Measurements from ENCODE around the gene ZNF487. TPM values are rescaled to one million over a fixed set of nuclear protein-coding genes. Genes with fewer than 3 reads are reported as not detected.
A peak's percentile ranks its signal among the peaks of the same experiment; 100 is the strongest.
"Not testable (repeated sequence)": the region's sequence is repeated elsewhere in the genome, so short reads cannot be mapped to it uniquely, and the experiment has no call there.

Gene ZNF487
- polyA plus RNA-seq (ENCODE audit: insufficient read length), result 3.0 TPM

DNA sequence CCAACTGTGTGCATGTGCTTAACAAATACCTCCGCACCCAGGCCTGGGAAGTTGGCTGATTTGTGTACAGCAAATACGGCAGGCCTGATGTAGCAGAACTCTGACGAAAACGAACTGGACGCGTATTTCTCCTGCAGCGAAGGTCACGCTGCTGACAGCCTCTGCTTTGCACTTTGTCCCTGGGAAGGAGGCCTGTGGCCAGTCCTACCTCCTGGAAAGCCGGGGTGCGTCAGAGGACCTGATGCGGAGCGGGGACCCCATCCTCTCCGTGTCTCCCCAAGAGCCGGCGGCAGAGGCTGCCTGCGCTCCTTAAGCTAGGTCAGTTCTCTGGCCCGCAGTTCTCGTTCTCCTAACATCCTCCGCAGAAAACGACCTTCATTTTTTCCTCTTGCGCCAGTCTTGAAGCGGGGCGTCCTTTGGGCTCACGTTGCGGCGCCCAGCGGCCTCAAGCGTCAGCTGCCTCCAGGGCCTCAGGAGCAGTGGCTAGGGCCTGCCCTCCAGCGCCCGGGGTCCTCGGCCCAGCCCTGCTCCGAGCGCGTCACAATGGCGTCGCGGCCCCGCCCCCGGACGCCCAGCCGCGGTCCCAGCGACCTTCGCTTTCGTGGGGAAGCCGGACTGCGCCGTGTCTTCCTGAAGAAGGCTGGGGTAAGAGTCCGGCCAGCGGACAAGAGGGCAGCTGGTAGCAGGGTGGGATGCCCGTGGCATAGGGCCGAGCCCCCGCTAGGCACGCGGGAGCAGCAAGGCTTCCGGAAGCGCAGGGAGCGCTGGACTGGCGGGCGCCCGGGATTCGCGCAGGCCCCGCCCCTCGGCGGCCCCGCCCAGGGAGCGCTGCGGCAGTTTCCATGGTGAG, at the start of gene ZNF487:
Gene ZNF487 (plus strand): TSS at position 821 of the 850 bp plus-strand sequence. CDS start 38,703 bp downstream, outside the sequence.
- DNase-seq, result peak; percentile 93

DNA sequence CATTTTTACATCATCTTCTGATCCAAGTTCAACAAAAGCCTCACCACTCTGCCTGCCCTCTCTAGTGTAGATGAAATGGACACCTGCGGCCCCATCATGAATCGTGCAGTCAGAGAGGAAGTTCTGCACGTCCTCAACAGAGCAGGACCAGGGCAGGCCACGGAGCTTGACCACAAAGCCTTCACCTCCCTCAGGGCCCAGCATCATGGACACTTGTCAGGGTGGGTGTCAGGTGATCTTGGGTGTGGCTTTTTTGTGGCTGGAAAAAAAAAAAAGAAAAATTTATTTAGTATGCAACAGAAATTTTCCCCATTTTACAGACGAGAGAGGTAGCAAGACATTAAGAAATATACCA, 49.3 kb upstream of the ZNF487 start:
- no peak for DNase-seq

DNA sequence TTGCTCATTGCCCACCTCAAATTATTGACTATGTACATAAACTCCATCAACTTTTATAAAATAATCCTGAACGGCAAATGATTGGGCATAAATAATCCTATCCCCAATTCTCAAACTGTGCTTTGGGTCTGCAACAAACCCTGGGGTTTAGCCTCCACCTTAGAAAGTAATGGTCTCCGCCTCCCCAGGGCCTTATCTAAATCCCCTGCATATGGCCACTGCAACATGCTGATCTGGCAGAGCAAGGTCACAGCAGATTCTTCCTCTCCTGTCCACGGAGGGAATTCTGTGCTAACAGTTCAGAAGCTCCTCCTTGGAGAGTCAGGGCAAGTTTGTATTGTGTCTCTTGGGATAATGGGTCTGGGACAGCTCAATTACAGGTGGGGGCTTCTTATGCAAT, 47.0 kb upstream of the ZNF487 start:
- no peak for DNase-seq

DNA sequence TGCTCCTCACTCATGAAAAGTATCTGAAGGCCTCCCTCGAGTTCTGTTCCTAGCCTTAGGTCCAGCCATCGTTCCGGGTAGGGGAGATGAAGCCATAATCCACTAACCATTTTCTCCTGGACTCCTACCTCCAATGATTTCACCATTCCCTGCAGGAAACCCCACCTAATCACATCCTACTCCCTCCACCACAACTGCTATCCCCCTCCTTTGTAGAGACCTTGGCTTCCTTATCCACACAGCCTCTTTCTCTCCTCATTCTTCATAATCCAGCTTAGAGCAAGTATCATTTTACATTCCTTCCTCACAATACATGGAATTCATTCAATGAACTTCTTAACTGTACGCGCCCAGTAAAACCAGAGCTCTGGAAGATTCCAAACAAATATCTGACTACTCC, 46.6 kb upstream of the ZNF487 start:
- DNase-seq, result no peak

DNA sequence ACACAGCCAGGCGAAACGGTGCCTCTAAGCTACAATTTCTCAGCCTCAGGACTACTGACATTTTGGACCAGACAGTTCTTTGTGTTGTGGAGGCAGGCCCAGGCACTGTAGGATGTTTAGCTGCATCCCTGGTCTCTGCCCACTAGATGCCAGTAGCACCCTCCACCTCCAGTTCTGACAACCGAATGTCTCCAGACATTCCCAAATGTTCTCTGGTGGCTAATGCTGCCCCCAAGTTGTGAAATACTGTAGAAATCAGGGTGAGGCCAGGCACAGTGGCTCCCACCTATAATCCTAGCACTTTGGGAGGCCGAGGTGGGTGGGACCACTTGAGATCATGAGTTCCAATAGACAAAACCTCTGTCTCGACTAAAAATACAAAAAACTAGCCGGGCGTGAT, 46.2 kb upstream of the ZNF487 start:
- no peak for DNase-seq

DNA sequence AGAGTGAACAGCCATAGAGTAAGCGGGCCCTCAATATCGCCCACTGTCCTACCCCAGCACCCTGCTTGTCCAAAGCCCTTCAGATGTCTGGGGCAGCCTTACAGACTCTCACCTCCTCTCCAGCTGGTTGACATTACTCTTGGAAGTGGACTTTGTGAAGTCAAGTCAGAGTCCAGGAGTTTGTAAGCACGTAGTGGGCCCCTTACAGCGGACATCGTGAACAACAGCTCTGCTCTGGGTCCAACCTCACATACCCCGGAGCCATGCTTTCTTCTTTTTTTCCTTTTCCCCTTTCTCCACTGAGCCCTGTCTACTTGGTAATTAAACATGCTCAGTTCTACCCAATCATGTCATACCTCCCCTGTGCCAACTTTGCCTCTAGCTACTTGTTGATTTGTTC, 45.4 kb upstream of the ZNF487 start:
- no peak for DNase-seq

DNA sequence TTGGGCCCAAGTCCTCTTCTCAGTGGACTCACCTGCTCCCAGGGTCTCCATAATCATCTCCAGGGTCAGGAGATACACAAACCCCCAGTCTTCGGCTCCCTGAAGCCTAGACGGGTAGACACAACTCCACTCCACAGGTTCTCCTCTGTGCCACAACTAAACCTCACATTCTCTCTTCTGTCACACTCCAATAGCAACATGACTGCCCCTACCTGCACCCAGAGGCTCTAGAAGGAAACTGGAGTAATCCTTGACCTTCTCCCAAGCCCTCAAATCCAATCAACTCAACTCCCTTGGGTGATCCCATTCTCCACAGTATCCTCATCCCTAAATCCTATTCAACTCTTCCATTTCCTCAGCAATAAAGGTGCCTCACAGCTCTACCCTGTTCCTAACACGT, 44.2 kb upstream of the ZNF487 start:
- no peak for DNase-seq

DNA sequence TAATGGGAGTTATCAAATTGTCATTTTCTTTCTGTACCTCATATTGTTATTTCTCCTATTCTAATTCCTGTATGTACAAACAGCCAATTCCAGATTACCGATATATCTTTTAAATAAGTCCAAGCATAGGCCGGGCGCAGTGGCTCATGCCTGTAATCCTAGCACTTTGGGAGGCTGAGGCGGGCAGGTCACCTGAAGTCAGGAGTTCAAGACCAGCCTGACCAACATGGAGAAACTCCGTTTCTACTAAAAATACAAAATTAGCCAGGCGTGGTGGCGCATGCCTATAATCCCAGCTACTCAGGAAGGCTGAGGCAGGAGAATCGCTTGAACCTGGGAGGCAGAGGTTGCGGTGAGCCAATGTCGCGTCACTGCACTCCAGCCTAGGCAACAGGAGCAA, 43.7 kb upstream of the ZNF487 start:
- DNase-seq, result not testable (repeated sequence)

DNA sequence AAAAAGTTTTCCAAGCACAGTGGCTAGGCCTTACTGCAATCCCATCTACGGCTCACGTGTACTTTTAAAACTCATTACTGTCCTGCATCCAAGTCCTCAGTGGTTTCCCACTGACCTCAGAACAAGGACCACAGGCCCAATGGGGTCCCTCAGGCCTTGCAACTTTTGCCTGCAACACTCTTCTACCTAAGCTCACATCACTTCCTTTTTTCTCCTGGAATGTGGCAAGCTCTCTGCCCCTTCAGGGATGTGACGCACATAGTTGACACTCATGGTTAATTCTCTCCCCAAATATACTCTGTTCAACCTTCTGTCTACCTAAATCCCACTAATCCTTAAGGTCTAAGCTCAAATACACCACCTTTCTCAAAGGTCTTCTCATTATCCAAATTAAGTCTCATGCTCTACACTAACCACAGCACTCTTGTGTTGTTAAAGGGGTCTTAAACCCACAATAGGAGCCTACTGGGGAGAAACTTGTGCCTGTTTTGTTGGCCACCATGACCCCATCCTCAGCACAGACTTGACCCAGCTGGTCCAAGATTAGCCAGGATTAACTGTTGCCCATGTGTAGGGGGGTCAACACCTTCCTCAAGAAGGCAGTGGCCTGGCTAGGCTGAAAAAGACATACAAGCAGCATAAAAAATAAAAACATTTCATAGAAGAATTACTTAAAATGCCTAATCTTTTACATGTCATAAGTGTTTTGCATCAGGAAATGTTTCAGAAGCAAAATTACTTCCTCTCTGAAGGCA, 43.1 kb upstream of the ZNF487 start:
- DNase-seq, result no peak

DNA sequence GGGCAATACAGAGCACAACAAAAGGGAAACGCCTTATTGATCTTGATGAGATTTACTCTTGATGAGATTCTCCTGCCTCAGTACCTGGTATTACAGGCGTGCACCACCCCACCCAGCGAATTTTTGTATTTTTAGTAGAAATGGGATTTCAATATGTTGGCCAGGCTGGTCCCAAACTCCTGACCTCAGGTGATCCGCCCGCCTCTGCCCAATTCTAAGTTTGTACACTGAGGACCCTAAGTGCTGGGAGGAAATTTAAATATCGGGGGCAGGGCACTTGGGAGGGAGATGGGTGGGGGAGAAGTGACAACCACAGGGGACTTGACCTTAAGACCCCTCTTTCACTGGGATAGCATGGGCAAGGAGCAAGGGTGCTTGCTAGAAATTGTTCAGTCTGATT, 42.0 kb upstream of the ZNF487 start:
- no peak for DNase-seq

DNA sequence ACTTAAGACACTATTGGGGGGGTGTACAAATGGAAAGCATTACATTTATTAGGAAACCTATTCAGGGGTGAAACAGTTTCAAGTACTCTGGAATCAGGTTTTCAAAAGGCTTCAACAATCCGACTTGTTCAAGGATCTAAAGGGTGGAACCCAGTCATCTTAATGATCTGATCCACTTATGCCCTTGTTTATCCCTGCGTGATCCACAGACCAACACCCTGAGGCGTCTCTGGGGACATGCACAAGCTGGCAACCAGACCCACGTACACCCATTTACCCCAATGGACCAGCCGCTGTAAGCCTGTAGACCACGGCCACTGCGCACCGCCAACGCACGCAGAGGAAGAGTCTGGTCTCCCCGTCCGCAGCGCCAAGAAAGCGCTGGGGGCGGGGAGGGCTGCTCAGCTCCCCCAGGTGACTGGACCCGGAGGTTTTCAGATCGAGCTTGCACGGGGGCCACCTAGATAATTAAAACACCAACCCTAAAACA, 41.3 kb upstream of the ZNF487 start:
- DNase-seq, result no peak

DNA sequence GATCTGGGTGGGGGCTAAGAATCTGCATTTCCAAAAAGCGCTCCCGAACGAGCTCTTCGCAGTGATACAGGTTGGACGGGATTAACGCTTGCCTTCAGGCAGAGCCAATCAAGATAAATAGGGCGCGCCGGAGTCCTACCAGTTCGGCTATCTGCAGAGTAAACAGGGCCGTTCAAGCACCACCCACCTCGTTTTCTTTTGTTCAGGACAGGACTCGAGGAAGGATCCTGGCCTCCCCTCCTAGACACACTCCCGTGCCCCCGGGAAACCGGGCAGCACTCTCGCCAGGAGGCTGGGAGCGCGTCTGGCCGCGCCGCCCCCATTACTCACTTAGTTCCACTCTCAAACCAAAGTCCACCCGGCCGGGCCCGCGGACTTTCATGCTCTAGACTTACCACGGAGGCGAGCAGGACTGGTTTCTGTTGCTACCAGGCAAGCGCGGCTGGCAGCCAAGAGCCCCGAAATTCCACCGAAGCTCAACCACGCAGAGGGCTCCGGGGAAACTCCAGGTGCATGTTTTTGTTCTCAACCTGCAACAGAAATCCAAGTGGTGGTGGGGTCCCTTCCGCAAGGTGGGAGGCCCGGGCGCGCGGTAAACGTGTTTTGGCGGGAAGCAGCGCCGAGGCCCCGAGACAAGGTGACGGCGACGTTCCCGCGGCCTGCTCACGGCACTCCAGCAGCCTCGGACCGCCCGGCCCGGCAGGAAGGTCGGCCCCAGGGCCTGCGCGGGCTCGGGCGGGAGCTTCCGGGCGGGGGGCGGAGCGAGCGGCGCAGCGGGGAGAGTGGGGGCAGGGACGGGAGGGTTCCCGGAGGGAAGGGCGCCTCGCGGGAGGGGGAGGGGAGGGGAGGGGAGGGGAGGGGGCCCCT, 40.6 kb upstream of the ZNF487 start:
- peak; percentile 80 for DNase-seq

DNA sequence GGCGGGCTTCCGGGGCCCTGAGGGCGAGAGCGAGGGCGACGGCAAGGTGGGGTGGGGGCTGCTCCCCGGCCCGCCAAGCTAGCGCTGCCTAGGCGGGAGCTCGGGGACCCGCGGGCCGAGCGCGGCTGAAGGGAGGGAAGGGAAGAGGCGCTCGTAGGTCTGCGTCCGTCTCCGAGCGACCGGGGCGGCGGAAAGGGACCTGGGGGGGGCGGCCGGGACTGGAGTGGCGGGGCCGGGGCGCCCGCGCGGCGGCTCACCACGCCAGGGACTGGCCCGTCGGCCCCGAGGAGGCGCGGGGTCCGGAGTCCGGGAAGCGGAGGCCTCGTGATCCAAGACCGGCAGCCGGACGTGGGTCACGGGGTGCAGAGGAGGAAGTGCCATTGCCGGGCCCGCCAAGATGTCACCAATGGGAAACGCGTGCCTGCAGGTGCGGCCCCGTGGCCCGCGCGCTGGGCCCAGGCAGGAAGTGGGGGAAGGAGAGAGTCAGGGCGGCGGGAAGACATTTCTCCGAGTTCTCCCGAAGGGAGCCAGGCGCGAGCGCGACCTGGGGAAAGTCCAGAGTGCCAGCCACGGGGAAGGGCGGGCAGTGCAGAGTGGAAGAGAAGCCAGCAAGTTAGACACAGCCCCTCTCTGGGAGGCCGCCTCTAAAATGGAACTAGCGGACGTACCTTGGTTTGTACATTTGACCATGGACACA, 39.8 kb upstream of the ZNF487 start:
- peak; percentile 79 for DNase-seq

DNA sequence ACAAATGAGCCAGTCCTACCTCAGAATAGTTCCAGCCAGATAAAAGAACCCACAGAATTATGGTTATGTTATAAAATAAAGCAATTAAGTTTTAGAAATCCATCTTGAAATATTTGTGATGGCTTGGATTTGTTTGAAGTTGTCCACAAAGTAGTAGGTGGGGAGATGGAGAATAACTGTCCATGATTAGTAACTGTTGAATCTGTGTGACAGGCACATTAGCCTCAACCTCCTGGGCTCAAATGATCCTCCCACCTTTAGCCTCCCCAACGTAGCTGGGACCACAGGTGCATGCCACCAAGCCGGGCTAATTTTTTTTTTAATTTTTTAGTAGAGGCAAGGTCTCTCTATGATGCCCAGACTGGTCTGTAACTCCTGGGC, 38.0 kb upstream of the ZNF487 start:
- no peak for DNase-seq

DNA sequence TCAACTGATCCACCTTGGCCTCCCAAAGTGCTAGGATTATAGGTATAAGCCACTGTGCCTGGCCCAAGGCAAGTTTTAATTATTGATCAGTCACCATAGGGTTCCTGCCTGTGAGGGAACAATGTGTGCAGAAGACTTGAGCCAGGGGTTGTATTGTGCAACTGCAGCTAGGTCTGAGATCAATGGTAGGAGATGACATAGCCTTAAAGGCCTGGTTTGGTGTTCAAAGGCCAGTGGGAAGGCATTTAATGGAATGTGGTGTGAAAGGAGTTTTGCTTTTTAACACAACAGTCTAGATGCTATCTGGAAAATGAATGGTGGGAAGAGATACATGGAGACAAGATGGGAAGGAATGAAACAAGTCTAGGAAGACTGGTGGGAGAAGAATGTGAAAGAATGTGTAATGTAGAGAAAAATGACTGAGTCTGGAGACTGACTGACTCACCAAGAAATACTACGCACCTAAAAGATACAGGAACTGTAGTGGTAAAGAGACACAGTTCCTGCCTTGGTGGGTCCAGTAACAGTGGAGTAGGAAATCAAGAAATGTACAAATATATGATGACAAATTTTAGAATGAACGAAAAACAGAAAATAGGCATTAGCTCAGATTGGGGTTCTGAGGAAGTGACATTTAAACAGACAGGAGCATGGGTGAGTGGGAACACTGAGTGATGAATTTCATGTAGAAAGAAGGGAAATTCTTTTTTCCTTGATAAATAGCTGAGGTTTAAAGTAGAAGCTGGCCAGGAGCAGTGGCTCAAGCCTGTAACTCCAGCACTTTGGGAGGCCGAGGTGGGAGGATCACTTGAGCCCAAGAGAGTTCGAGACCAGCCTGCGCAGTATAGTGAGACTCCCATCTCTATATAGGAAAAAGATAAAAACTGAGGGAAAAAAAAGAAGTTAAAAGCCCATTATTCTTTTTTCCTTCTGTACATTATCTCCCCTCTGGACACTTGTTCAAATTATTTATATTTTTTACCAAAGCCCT, 37.3 kb upstream of the ZNF487 start:
- no peak for DNase-seq

DNA sequence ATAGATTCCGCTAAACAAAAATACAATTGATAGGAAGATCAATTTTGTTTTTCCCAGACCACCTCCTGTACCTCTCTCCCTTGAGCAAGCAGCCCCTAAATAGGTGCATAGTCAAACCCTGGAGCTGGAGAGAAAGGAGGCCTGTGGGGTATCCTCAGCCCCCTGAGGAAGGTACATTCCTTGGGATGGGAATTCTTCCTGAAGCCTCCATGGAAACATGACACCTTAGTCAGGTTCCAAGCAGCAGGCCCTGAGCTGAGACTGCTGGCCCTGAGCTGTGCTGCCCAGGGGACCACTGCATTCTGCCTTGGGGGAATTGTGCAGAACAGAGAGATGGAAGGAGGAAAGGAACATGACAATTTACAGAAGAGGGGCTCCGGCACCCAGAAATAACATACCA, 35.3 kb upstream of the ZNF487 start:
- DNase-seq, result no peak

DNA sequence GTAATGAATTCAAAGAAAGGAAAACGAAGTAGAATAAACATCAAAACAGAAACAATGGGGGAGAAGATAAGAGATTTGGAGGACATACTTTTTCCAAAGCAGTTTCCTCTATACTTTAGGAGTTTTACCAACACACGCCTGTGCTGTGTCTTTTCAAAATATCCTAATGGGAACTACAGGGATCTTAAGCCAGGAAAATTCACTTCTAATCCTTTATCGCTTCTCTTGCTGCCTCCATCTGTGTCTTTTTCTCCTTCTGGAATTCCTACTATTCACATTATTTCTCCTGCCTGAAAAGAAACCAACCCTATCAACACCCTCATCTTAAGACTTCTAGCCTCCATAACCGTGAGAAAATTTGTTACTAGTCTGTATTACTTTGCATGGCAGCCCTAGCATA, 34.7 kb upstream of the ZNF487 start:
- no peak for DNase-seq

DNA sequence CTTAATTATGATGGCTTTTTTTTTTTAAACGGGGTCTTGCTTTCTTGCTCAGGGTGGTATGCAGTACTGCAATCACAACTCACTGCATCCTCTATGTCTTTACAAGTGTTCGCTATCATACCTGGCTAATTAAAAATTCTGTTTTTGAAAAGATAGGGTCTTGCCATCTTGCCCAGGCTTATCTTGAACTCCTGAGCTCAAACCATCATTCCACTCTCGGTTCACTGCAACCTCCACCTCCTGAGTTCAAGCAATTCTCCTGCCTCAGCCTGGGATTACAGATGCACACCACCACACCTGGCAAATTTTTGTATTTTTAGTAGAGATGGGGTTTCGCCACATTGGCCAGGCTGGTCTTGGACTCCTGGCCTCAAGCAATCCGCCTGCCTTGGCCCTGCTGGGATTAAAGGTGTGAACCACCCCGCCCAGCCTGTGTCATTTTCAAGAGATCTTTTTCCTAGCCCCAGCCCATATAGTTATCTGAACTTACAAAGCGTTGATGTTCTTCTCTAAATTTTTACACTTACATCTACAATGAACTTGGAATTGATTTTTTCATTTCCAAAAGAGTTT, 33.9 kb upstream of the ZNF487 start:
- DNase-seq, result no peak

DNA sequence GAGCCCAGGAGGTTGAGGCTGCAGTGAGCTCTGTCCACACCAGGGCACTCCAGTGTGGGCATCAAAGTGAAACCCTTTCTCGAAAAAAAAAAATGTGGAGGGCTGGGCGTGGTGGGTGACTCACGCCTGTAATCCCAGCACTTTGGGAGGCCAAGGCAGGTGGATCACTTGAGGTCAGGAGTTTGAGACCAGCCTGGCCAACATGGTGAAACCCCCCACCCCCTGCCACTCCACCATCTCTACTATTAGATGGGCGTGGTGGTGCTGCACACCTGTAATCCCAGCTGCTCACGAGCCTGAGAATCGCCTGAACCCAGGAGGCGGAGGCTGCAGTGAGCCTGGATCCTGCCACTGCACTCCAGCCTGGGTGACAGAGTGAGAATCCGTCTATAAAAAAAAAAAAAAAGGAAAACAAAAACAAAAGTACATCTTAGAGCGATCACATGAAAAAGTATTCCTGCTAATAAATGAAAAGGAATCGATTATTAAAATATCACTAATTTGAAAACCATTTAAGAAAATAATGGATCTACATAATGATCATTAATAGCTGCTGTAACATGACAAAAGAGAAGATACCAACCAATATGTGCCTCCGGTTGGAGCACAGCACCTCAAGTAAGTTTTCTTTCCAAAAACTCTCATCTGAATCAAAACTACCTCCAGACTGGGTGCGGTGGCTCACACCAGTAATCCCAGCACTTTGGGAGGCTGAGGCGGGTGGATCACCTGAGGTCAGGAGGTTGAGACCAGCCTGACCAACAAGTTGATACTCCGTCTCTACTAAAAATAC, 32.8 kb upstream of the ZNF487 start:
- DNase-seq, result no peak

DNA sequence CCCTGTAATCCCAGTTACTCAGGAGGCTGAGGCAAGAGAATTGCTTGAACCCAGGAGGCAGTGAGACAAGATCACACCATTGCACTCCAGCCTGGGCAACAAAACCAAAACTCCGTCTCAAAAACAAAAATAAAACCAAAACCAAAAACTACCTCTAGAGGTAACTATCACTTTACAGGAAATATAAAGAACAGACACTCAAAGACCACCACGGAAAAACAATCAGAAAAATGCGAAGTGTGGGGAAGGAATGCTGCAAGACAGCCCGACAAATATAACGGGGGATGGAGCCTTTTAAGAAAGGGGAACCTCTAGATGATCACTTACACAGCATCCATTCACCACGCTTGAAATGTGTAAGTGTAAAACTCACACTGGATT, 32.2 kb upstream of the ZNF487 start:
- no peak for DNase-seq
